ENCODE results near the gene RHBDL1.
"Not testable (repeated sequence)": the region's sequence is repeated elsewhere in the genome, so short reads cannot be mapped to it uniquely, and the experiment has no call there.

RHBDL1 gene

GRCh38 chr16:689175-689897 is 13.9 kb downstream of the RHBDL1 start:
- Histone ChIP-seq H3K4me1 (ENCODE audit: control insufficient read depth, low read length) (peaks cover 29% of the 10 kb centered on the region), H3K9me2 (replicated peaks; ENCODE audit: control insufficient read depth, low read length) (no peaks in the 10 kb centered on the region), H3K9me3 (ENCODE audit: control insufficient read depth, insufficient read depth, low read length) (no peaks in the 10 kb centered on the region), H3K27ac (ENCODE audit: low read depth, low read length) (peak overlapping the region; percentile 43; the same call in 1 of the 2 replicates), H3K4me2 (ENCODE audit: low read length) (peak overlapping the region; percentile 76), H4K20me1 (ENCODE audit: control insufficient read depth, insufficient read depth, low read depth, low read length) (no peaks in the 10 kb centered on the region), H3K36me3 (ENCODE audit: control insufficient read depth, low read length) (peaks cover 27% of the 10 kb centered on the region), H3K4me3 (ENCODE audit: low read length) (peak overlapping the region; percentile 84), H3F3A (ENCODE audit: control insufficient read depth, insufficient read depth) (peaks cover 7% of the 10 kb centered on the region), H3K79me2 (ENCODE audit: control insufficient read depth, low read length) (peaks cover 22% of the 10 kb centered on the region), H3K27me3 (ENCODE audit: control insufficient read depth, low read length) (peaks cover 8% of the 10 kb centered on the region)
- TF ChIP-seq EZH2phosphoT487 (IDR thresholded peaks at IDR 0.05; ENCODE audit: borderline replicate concordance, low read length): no peak

- not testable (repeated sequence) for H3K27ac ChIP-seq (ENCODE audit: low read depth, low read length); H3F3A ChIP-seq (ENCODE audit: control insufficient read depth, insufficient read depth); H3K4me2 ChIP-seq (ENCODE audit: low read length); H4K20me1 ChIP-seq (ENCODE audit: control insufficient read depth, insufficient read depth, low read depth, low read length); H3K4me3 ChIP-seq (ENCODE audit: low read length); H3K9me3 ChIP-seq (ENCODE audit: control insufficient read depth, insufficient read depth, low read length); H3K9me2 ChIP-seq (replicated peaks; ENCODE audit: control insufficient read depth, low read length)
- peaks cover 37% of the 10 kb centered on the region for H3K4me1 ChIP-seq (ENCODE audit: control insufficient read depth, low read length)
- peaks cover 22% of the 10 kb centered on the region for H3K79me2 ChIP-seq (ENCODE audit: control insufficient read depth, low read length)
- H3K36me3 ChIP-seq (ENCODE audit: control insufficient read depth, low read length): peaks cover 13% of the 10 kb centered on the region
- H3K27me3 ChIP-seq (ENCODE audit: control insufficient read depth, low read length): peaks cover 19% of the 10 kb centered on the region
Observed at GRCh38 chr16:691242-691641, 15.8 kb downstream of the RHBDL1 start.

GRCh38 chr16:692356-693108 is 17.1 kb downstream of the RHBDL1 start:
- H3F3A ChIP-seq (ENCODE audit: control insufficient read depth, insufficient read depth): peaks cover 7% of the 10 kb centered on the region
- H3K4me1 ChIP-seq (ENCODE audit: control insufficient read depth, low read length): peaks cover 37% of the 10 kb centered on the region
- peaks cover 22% of the 10 kb centered on the region for H3K79me2 ChIP-seq (ENCODE audit: control insufficient read depth, low read length)
- no peak overlapping the region for H3K4me2 ChIP-seq (ENCODE audit: low read length)
- no peaks in the 10 kb centered on the region for H4K20me1 ChIP-seq (ENCODE audit: control insufficient read depth, insufficient read depth, low read depth, low read length)
- TF ChIP-seq EZH2phosphoT487 (IDR thresholded peaks at IDR 0.05; ENCODE audit: borderline replicate concordance, low read length) (no peak), CTCF (IDR thresholded peaks at IDR 0.05; ENCODE audit: low read depth, low read length, poor library complexity, severe bottlenecking) (no peak)
- no peak overlapping the region for H3K27ac ChIP-seq (ENCODE audit: low read depth, low read length)
- peaks cover 19% of the 10 kb centered on the region for H3K27me3 ChIP-seq (ENCODE audit: control insufficient read depth, low read length)
- H3K9me3 ChIP-seq (ENCODE audit: control insufficient read depth, insufficient read depth, low read length): no peaks in the 10 kb centered on the region
- no peaks in the 10 kb centered on the region for H3K9me2 ChIP-seq (replicated peaks; ENCODE audit: control insufficient read depth, low read length)
- no peak overlapping the region for H3K4me3 ChIP-seq (ENCODE audit: low read length)
- H3K36me3 ChIP-seq (ENCODE audit: control insufficient read depth, low read length): peaks cover 4% of the 10 kb centered on the region; the same call in 1 of the 2 replicates

GRCh38 chr16:693364-693763 is 17.9 kb downstream of the RHBDL1 start:
- H3K4me1 ChIP-seq (ENCODE audit: control insufficient read depth, low read length): peaks cover 37% of the 10 kb centered on the region
- H3K4me2 ChIP-seq (ENCODE audit: low read length): no peak overlapping the region
- peaks cover 7% of the 10 kb centered on the region for H3F3A ChIP-seq (ENCODE audit: control insufficient read depth, insufficient read depth)
- TF ChIP-seq EZH2phosphoT487 (IDR thresholded peaks at IDR 0.05; ENCODE audit: borderline replicate concordance, low read length) (no peak), CTCF (IDR thresholded peaks at IDR 0.05; ENCODE audit: low read depth, low read length, poor library complexity, severe bottlenecking) (no peak)
- no peak overlapping the region for H3K4me3 ChIP-seq (ENCODE audit: low read length)
- H3K27me3 ChIP-seq (ENCODE audit: control insufficient read depth, low read length): peaks cover 19% of the 10 kb centered on the region
- no peaks in the 10 kb centered on the region for H3K36me3 ChIP-seq (ENCODE audit: control insufficient read depth, low read length)
- H3K9me2 ChIP-seq (replicated peaks; ENCODE audit: control insufficient read depth, low read length): no peaks in the 10 kb centered on the region
- no peaks in the 10 kb centered on the region for H3K9me3 ChIP-seq (ENCODE audit: control insufficient read depth, insufficient read depth, low read length)
- H3K79me2 ChIP-seq (ENCODE audit: control insufficient read depth, low read length): peaks cover 18% of the 10 kb centered on the region
- H3K27ac ChIP-seq (ENCODE audit: low read depth, low read length): no peak overlapping the region
- no peaks in the 10 kb centered on the region for H4K20me1 ChIP-seq (ENCODE audit: control insufficient read depth, insufficient read depth, low read depth, low read length)
